HG03439 (cell line): ENCODE measurements around the gene MRAP.

Experiments
- ATAC-seq: cut with Tn5 transposase; IDR thresholded peaks from one replicate; pipeline ENCODE4 v1.9.1; 2021; ENCODE audit warnings: mild to moderate bottlenecking, moderate library complexity; ENCODE audit not compliant: unreplicated experiment

The MRAP gene

DNA sequence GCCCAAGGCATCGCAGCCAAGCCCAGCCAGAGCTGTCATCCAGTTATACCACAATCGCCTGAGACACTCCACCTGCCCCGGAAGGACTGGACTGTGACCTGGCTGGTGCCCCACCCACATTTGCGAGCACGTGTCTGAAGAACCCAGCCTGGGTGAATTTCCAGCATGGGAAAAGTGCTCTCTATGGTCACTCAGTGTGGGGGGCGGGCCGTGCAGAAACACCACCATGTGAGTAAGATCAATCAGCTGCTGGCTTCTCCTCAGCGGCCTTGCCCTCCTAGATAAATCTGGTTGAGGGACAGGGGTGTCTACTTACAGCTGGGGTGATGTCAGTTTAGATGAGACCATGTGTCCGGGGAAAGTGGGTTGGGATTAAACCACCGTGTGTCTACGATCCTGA lies 49.3 kb downstream of the MRAP start:
- ATAC-seq: no peak

- ATAC-seq: no peak
Observed at GRCh38 chr21:32348604-32349332, 50.1 kb downstream of the MRAP start.

- no peak for ATAC-seq
Observed at GRCh38 chr21:32349333-32349944, 50.8 kb downstream of the MRAP start.

DNA sequence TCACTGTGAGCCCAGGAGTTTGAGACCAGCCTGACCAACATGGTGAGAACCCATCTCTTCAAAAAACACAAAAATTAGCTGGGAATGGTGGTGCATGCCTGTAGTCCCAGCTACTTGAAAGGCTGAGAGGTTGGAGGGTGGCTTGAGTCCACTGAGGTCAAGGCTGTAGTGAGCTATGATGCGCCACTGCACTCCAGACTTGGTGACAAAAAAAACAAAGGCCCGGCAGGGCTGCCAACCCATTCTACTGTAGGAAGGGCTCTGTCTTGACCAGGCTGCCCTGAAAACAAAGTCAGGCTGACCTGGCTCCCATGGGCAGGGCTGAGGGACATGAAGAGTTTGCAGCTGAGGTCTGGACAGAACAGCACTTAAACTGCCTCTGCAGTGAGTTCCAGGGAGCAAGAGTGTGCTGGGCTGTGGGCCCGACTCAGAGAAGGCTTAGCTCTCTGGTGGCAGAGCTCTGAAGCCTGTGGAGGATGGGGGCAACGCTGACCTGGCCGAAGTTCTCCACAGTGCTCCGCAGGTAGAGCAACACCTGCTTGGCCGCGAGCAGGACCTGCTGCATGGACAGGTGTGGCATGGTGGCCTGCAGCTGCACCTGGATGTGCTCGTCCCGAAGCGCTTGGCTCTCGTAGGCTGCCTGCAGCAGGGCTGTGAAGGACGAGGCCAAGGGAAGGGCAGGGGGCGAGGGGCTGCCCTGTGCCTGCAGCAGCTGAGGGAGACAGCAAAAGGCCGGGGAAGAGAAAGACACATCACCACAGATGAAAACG lies 51.7 kb downstream of the MRAP start:
- no peak for ATAC-seq

GRCh38 chr21:32350981-32351380 lies 52.3 kb downstream of the MRAP start:
- no peak for ATAC-seq

DNA sequence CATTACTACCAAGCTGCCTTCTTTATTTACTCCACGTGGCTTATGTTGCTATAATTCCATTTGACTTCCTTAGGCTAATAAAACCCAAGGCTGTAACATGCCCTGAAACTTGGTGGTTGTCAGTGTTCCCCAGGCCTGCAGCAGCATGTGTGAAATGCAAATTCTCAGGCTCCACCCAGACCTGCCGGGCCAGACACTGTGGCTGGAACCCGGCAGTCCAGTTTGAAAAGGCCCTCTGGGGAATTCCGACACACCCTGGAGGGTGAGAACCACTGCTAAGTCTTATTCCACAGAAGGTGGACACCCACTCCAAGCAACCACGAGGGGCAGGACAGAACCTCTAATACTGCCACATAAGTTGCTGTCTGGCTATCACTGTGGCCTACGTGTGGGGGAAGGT lies 52.8 kb downstream of the MRAP start:
- ATAC-seq: no peak

DNA sequence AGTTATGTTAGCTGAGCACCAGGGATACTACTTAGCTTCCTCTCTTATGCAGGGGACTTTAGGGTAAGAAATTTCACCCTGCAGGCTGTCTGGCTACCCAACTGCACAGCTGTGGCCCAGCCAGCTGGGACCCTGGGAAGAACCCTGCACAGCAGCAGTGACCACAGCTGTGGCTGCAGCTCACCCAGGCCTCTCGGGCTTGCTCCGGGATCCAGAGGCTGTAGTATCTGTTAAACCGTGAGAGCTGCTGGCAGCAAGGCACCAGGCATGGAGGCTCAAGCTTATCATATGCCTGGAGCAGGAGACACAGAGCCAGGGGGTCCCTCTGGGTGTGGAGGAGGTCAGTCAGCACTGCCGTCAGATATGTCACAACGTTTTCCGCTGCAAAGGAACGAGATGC lies 53.9 kb downstream of the MRAP start:
- no peak for ATAC-seq

- ATAC-seq: no peak
Observed at GRCh38 chr21:32353002-32353711, 54.5 kb downstream of the MRAP start.

GRCh38 chr21:32356874-32357395 lies 58.3 kb downstream of the MRAP start:
- no peak for ATAC-seq

DNA sequence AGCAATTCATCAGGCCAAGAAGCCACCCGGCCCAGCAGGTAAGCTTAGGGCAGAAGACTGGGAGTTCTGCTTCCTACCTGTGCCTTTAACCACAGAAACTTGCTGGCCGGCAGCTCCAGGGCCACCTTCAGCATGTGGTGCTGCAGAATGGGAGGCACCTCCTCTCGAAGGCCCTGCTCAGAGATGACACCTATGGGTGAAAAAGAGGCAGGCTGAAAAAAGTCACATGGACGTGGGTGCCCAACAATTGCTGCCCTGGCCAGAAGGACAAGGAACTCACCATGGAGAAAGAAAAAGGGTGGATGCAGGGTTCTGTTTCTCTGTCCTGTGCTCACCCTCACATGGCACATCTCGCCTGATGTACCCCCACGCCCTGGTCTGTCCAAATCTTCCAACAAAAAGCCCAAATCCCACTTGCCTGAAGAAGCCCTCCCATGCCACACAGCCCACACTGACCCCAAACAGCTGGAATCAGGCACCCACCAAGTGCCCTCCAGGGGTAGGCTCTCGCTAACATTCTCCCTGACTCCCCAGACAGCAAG lies 61.1 kb downstream of the MRAP start:
- ATAC-seq: no peak

DNA sequence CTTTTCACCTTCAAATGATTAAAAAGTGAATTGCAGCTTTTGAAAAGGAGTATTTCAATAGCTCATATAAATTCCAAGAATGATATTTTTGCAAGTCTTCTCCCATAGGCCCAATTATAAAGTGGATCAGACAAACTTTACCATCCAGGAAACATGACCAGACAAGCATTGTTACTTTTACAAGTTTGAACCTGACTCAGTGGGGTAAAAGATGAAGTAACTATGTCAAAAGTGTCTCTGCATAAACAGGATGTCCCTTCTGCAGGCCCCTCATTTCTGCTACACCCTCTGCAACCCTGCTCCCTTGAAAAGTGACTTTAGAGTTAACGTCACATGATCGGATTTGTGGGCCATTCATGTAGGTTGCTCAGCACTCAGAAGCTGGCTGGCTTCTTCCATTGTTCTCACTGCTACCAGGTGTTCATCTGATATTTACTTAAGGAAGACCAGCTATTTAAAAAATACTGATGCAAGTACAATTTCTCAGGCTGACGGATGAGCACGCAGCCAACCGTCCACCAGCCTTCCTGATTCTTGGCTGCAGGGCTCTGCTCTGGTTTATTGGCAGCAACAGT lies 61.8 kb downstream of the MRAP start:
- no peak for ATAC-seq
